ENCODE results near the gene ZNF207.
"Not testable (repeated sequence)": the region's sequence is repeated elsewhere in the genome, so short reads cannot be mapped to it uniquely, and the experiment has no call there.

The ZNF207 gene

DNA sequence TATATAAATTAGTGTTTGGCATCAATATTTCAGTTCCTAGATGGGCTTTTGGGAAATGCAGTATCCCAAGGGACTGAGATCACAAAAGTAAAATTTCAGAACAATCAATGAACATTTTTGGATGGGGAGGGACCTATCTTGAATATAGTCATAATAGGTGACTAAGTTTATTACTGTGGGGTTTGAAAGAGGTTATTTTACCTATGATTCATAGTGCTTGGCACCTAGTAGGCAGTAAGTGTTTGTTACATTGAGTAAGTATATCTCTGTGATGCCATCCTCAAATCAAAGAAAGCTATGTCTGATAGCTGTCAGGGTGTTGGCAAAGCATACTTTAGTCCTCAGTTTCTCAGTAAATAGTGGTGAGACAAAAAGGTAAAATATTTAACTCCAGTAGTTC, 36.9 kb downstream of the ZNF207 start:
- no peak for DNase-seq (ENCODE audit: low read depth in 2 of 2)

DNA sequence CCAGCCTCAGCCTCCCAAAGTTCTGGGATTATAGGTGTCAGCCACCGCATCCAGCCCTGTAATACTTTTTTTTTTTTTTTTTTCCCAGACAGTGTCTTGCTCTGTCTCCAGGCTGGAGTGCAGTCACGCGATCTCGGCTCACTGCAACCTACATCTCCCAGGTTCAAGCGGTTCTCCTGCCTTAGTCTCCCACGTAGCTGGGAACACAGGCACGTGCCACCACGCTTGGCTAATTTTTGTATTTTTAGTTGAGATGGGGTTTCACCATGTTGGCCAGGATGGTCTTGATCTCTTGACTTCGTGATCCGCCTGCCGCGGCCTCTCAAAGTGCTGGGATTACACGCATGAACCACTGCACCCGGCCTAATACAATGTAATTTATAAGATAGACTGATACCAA, 38.2 kb downstream of the ZNF207 start:
- DNase-seq (ENCODE audit: low read depth in 2 of 2), result not testable (repeated sequence)

DNA sequence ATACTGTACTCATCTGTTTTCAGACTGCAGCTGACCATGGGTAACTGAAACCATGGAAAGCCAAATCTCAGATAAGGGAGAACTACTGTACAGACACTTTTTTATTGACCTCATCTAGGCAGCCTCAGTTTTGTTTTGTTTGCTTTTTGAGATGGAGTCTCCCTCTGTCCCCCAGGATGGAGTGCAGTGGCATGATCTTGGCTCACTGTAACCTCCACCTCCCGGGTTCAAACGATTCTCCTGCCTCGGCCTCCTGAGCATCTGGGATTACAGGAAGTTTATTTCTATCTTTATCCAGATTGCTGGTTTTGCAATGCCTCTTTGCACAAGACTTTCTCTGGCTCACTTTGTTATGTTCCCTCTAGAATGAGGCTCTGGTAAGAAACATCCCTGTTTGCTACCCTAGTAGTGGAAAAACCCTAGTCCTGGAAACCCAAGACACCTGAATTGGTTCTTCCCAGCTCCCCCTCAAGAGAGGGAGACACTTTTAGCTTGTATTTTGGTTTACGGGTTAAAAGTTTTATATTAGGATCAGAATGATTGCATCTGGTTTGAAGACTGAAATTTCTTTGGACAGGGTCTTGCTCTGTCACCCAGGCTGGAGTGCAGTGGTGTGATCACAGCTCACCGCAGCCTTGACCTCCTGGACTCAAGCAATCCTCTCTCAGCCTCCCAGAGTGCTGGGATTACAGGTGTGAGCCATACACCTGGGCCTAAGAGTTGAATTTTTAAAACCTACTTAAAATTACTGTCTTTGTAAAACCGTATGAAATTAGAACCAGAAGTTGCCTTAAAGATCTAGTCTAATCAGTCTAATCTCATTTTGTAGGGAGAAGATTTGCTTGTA, 38.9 kb downstream of the ZNF207 start:
- no peak for DNase-seq (ENCODE audit: low read depth in 2 of 2)

DNA sequence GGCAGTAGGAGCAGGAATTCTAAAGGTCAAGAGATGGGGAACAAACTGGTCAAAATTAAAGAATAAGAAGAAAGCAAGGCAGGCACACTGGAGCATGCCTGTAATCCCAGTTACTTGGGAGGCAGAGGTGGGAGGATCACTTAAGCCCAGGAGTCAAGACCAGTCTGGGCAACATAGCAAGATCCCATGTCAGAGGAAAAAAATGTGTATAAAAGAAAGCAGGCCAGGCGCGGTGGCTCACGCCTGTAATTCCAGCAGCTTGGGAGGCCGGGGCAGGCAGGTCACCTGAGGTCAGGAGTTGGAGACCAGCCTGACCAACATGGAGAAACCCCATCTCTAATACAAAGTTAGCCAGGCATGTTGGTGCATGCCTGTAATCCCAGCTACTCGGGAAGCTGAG, 43.9 kb downstream of the ZNF207 start:
- no peak for DNase-seq (ENCODE audit: low read depth in 2 of 2)

DNA sequence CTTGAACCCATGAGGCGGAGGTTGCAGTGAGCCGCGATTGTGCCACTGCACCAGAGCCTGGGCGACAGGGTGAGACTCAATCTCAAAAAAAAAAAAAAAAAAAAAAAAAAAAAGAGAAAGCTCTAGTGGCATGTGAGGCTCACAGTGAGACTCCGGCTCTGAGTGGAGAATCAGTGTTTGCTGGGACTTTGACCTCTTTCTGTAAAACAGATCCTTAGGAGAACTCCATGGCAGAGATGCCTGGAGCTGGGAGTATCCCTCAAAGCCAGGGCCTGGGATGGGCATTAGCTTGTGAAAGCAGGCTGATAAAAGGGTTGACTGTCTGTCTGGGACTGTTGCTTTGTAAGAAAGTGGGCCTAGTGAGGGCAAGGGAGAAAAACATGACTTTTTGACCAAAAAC, 46.4 kb downstream of the ZNF207 start:
- DNase-seq (ENCODE audit: low read depth in 2 of 2), result no peak

DNA sequence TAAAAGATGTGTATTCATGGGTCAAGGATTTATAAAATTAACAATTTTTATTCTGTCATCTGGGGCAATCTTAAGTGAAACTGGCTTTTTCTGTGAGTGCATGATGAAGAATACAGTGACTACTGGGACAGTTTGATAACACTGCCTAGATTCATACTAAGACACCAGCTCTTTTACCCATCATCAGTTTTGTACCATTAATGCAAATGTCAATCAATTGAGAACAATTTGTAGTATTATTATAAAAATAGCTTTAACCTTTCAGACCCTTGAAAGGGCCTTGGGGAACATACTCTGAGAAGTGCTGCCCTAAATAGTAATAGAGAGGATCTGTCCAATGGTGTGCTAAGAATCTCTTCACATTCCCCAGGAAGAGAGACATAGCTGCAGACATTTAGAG, 49.0 kb downstream of the ZNF207 start:
- DNase-seq (ENCODE audit: low read depth in 2 of 2), result no peak

DNA sequence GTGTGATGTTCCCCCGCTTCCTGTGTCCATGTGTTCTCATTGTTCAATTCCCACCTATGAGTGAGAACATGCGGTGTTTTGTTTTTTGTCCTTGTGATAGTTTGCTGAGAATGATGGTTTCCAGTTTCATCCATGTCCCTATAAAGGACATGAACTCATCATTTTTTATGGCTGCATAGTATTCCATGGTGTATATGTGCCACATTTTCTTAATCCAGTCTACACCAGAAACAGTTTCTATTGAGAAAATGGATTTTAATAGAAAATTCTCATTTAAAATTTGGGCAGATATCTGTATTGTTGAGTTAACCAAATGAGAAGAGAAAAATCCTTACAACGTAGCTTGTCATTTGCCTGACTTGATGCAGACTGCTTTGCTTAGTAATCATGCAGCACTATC, 60.1 kb downstream of the ZNF207 start:
- DNase-seq (ENCODE audit: low read depth in 2 of 2), result not testable (repeated sequence)

DNA sequence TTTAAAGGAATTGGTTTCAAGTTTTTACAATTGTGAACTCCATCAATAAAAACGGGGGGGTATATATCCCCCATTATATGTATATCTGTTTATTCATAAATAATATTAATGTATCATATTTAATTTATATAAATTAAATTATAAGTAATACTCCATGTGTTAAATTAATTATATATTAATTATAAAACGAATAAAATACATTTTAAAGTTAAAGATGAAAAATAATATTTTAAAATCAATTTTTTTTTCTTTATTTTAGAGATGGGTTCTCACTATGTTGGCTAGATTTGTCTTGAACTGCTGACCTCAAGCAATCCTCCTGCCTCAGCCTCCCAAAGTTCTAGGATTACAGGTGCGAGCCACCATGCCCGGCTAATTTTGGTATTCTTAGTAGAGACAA, 76.9 kb downstream of the ZNF207 start:
- no peak for DNase-seq (ENCODE audit: low read depth in 2 of 2)

DNA sequence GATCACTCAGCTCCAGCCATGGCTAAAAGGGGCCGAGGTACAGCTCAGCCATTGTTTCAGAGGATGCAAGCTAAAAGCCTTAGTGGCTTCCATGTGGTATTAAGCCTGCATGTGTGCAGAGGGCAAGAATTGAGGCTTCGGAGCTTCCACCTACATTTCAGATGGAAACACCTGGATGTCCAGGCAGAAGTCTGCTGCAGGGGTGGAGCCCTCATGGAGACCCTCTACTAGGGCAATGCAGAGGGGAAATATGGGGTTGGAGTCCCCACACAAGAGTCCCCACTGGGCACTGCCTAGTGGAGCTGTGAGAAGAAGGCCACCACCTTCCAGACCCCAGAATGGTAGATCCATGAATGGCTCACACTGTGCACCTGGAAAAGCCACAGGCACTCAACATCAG, 79.6 kb downstream of the ZNF207 start:
- DNase-seq (ENCODE audit: low read depth in 2 of 2), result no peak
